Breast epithelium (tissue), 3 donors: ENCODE data around the gene ELF5.

Experiments used
- CTCF ChIP-seq, 3 donors: fragments of 450-650 bp; IDR thresholded peaks; one replicate each; pipeline ENCODE4 v1.5.1; 2016 to 2017; ENCODE audit warnings: antibody characterized with exemption in 3 of 3, mild to moderate bottlenecking in 3 of 3, moderate library complexity in 3 of 3
- POLR2A ChIP-seq: fragments of 450-650 bp; IDR thresholded peaks from one replicate; pipeline ENCODE4 v1.6.1; 2016; ENCODE audit warnings: antibody characterized with exemption, mild to moderate bottlenecking, moderate library complexity
- POLR2AphosphoS5 ChIP-seq, 3 donors: sonication (generic); formaldehyde crosslinking; IDR thresholded peaks; one replicate each; pipeline ENCODE4 v1.6.1; 2017; ENCODE audit warnings: antibody characterized with exemption in 3 of 3

DNA sequence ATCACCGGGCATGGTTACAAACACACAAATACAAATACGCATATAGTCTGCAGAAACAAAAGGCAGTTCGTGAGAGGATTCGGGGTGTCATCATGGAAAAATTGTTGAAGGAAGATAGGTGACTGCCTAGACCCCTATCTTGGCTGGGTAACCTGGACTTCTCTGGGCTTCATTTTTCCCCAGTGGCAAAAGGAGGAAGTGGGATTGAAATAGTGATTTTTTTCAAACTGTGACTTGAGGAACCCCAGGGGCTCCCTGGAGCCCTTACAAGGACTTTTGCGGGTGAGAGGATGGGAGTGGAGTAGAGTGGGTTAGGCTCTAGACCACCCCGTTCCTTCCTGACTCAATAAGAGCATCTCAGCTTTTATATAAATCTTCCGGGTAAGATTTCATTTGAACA lies 1.0 kb upstream of the ELF5 start:
- TF ChIP-seq CTCF (IDR thresholded peaks at IDR 0.05), result no peak
- no peak for TF ChIP-seq POLR2A
- no peak for TF ChIP-seq POLR2AphosphoS5 (IDR thresholded peaks at IDR 0.05)
